Tibial nerve (tissue), 3 donors: ENCODE results near the gene SMAD2.

Source experiments
- EP300 ChIP-seq, 2 donors: sonication (generic); formaldehyde crosslinking; IDR thresholded peaks; one replicate each; pipeline ENCODE4 v1.6.1; 2017; ENCODE audit warnings: antibody characterized with exemption in 2 of 2, mild to moderate bottlenecking in 1 of 2
- POLR2A ChIP-seq, 2 donors: fragments of 450-650 bp; IDR thresholded peaks; one replicate each; pipeline ENCODE4 v1.6.1; 2017; ENCODE audit warnings: antibody characterized with exemption in 2 of 2, mild to moderate bottlenecking in 2 of 2, moderate library complexity in 2 of 2

GRCh38 chr18:47873625-47874024, 56.8 kb downstream of the SMAD2 start:
- no peak for TF ChIP-seq EP300 (IDR thresholded peaks at IDR 0.05)
- TF ChIP-seq POLR2A (IDR thresholded peaks at IDR 0.05) = no peak
